Measurements from ENCODE around the gene COL5A1.

- no peak for TF ChIP-seq POLR2A (IDR thresholded peaks at IDR 0.05)
- TF ChIP-seq CTCF (IDR thresholded peaks at IDR 0.05), result no peak
These were observed 77.7 kb downstream of the COL5A1 start for GRCh38 chr9:134719331-134719730.
